Panc1 (cell line): ENCODE results near the gene PPP2R3B.

ENCODE experiments used
- CTCF ChIP-seq: fragments of 450-650 bp; IDR thresholded peaks from 2 replicates; pipeline ENCODE4 v1.5.1; 2017; ENCODE audit warnings: mild to moderate bottlenecking
- REST ChIP-seq, 2 experiments: IDR thresholded peaks; 2 replicates each; pipeline ENCODE4 v1.6.1; 2011 to 2012; ENCODE audit warnings: low read depth in 2 of 2, control low read depth in 1 of 2, low read length in 1 of 2, mild to moderate bottlenecking in 1 of 2, moderate library complexity in 1 of 2; ENCODE audit not compliant: insufficient read depth in 1 of 2

- no peak for TF ChIP-seq REST (IDR thresholded peaks at IDR 0.05; ENCODE audit: insufficient read depth in 1 of 2, low read depth in 2 of 2, low read length in 1 of 2)
- no peak for TF ChIP-seq CTCF
These were observed 67.7 kb downstream of the PPP2R3B start, which contains the start of gene GTPBP6 for GRCh38 chrX:318739-319578.
